Pancreas (tissue), 10 donors: ENCODE data around the gene UTRN. TPM values are rescaled to one million over a fixed set of nuclear protein-coding genes. Genes with fewer than 3 reads are reported as not detected.

ENCODE experiments used
- ATAC-seq, 4 donors: fragments of 200-7000 bp; cut with Tn5 transposase; one replicate each; pipeline versions ENCODE4 v1.8.0 to v1.9.1; 2020; ENCODE audit warnings: mild to moderate bottlenecking in 4 of 4, moderate library complexity in 4 of 4
- DNase-seq, 6 donors: peaks; one replicate each; pipeline ENCODE4 v3.0.0-alpha.2; 2020
- FAIRE-seq: peaks from 2 replicates; lab custom pipeline; 2012; peaks lifted over from hg19 to GRCh38; lab: Jason Lieb, UNC
- H3K27ac ChIP-seq, 4 donors: fragments of 200-600 bp; sonication (generic); 1 replicate in 3 of 4; 2 replicates in 1 of 4; pipeline versions ENCODE4 v1.5.0 to v1.8.0; 2020
- H3K27me3 ChIP-seq, 4 donors: fragments of 200-600 bp; one replicate each; pipeline ENCODE4 v1.8.0; 2021
- H3K36me3 ChIP-seq, 3 donors: fragments of 200-600 bp; sonication (generic) in 1 of 3; one replicate each; pipeline versions ENCODE4 v1.5.0 to v1.8.0; 2020 to 2021
- H3K4me1 ChIP-seq, 3 donors: fragments of 200-600 bp; one replicate each; pipeline ENCODE4 v1.8.0; 2021
- H3K4me3 ChIP-seq, 4 donors: fragments of 200-600 bp; sonication (generic) in 2 of 4; one replicate each; pipeline versions ENCODE4 v1.5.0 to v1.8.0; 2020 to 2021
- H3K9me3 ChIP-seq, 4 donors: fragments of 200-600 bp; one replicate each; pipeline ENCODE4 v1.8.0; 2021
- WGBS, 2 donors: extraction: QIAGEN DNeasy Blood & Tissue Kit; methylation state at CpG; one replicate each; pipeline ENCODE4 v1.1.7; 2013; 5-methylcytosine and 5-hydroxymethylcytosine counted together
- intact Hi-C, 3 donors: fragments of 100-400 bp; cut with DNase I; formaldehyde crosslinking; loops; one replicate each; pipeline versions ENCODE4 v1.11.1 to v1.14.2; 2022
- polyA plus RNA-seq, 2 donors: library from polyadenylated mRNA; stranded (reverse); fragments of 200-250 nt; gene quantifications; one replicate each; pipeline ENCODE4 v1.2.3, GENCODE V29; 2013
- total RNA-seq, 6 donors: library from RNA; stranded (reverse); fragmentation: NEBNext Ultra II Directional in 4 of 6; extraction: Animal tissue kit (Norgen Biotek cat#: 25700) in 4 of 6; gene quantifications; one replicate each; pipeline versions ENCODE4 v1.2.1 to v1.2.4, GENCODE V29; 2021 to 2023
- TF ChIP-seq, protein P1 (sequence below), 4 donors: fragments of 200-600 bp; sonication (generic) in 3 of 4; IDR thresholded peaks; one replicate each; pipeline versions ENCODE4 v1.5.0 to v1.8.0; 2021; ENCODE audit warnings: antibody characterized with exemption in 4 of 4
- donor health status: healthy with polysubstance abuse.
- donor health status: DM: no; HTN: no; CAD: no; lungs with moderate emphysema.
- donor health status: DM: no; HTN: no; CAD: no.
- donor health status: control.
- donor health status: control.
- donor health status: Bipolar disorder and iron deficiency.
- donor health status: DM: yes; HTN: yes; CAD: no.
- donor health status: DM: no; HTN: no; CAD: no.
- donor health status: DM: no; HTN: no; CAD: no.
- donor health status: DM: yes; HTN: yes; CAD: no.

The UTRN gene
- total and polyA plus RNA-seq, 8 donors: 10.0 to 116 (median 82.9) TPM

DNA sequence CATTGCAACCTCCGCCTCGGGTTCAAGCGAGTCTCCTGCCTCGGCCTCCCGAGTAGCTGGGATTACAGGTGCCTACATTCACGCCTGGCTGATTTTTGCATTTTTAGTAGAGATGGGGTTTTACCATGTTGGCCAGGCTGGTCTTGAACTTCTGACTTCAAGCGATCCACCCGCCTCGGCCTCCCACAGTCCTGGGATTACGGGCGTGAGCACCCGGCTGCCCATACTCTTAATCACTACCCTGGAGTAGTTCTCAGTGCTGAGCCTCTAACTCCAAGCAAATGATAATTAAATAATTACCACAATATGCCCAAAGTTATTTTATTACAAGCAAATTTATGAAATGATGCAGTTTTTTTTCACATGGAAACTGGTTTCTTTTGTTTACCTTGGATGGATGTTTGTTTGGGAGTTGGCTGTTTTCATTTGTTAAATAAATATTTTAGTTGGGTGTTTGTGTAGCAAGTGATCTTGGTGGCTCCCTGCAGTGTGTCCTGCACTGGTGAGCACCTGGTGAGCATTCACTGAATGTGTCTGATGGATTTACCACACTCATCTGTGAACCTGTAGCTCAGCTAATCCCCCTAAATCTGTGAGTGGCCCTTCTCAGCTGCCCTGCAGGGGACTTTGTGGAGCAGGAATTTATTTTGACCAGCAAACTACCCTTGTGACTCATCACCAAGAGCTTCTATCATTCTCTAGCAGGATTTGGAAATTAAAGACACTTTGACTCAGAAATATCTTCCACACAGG is 36.9 kb downstream of the UTRN start:
- TF ChIP-seq, protein P1, sequence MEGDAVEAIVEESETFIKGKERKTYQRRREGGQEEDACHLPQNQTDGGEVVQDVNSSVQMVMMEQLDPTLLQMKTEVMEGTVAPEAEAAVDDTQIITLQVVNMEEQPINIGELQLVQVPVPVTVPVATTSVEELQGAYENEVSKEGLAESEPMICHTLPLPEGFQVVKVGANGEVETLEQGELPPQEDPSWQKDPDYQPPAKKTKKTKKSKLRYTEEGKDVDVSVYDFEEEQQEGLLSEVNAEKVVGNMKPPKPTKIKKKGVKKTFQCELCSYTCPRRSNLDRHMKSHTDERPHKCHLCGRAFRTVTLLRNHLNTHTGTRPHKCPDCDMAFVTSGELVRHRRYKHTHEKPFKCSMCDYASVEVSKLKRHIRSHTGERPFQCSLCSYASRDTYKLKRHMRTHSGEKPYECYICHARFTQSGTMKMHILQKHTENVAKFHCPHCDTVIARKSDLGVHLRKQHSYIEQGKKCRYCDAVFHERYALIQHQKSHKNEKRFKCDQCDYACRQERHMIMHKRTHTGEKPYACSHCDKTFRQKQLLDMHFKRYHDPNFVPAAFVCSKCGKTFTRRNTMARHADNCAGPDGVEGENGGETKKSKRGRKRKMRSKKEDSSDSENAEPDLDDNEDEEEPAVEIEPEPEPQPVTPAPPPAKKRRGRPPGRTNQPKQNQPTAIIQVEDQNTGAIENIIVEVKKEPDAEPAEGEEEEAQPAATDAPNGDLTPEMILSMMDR (IDR thresholded peaks at IDR 0.05): no peak
- ATAC-seq (peak; percentile 15 to 75 (median 63)), FAIRE-seq (no peak), DNase-seq (no peak)
- Histone ChIP-seq H3K27ac (no peak overlapping the region), H3K27me3 (no peaks in the 10 kb centered on the region), H3K4me3 (no peak overlapping the region), H3K9me3 (no peaks in the 10 kb centered on the region), H3K36me3 (no peaks in the 10 kb centered on the region), H3K4me1 (peaks cover 8 to 40% (median 25%) of the 10 kb centered on the region in 3 donors)
- intact Hi-C loops: no loop called here
- 87 to 93% methylated on average over 12 of the region's 12 CpGs for WGBS, 2 donors

DNA sequence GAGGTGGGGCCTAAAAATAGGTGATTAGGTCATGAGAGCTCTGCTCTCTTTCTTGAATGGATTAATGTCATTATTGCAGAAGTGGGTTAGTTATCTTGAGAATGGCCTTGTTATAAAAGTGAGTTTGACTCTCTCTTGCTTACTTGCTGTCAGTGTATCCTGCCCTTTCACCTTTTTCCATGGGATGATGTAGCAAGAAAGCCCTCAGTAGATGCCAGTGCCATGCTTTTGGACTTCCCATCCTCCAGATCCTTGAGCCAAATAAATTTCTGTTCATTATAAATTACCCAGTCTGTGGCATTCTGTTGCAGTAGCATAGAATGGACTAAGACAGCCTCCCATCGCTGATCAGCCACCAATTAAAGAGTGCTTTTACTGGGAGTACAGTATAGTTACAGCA is 40.1 kb downstream of the UTRN start:
- TF ChIP-seq, protein P1 (IDR thresholded peaks at IDR 0.05): no peak
- no peaks in the 10 kb centered on the region for H3K36me3 ChIP-seq
- H3K4me1 ChIP-seq: peaks cover 5 to 34% (median 25%) of the 10 kb centered on the region in 3 donors
- no peak overlapping the region for H3K4me3 ChIP-seq
- no peaks in the 10 kb centered on the region for H3K9me3 ChIP-seq
- intact Hi-C loops: no loop called here
- no peak for ATAC-seq
- DNase-seq: no peak
- FAIRE-seq: no peak
- H3K27ac ChIP-seq: no peak overlapping the region
- H3K27me3 ChIP-seq: no peaks in the 10 kb centered on the region
- WGBS, 2 donors: 97% methylated on average over 1 of the region's 1 CpG

DNA sequence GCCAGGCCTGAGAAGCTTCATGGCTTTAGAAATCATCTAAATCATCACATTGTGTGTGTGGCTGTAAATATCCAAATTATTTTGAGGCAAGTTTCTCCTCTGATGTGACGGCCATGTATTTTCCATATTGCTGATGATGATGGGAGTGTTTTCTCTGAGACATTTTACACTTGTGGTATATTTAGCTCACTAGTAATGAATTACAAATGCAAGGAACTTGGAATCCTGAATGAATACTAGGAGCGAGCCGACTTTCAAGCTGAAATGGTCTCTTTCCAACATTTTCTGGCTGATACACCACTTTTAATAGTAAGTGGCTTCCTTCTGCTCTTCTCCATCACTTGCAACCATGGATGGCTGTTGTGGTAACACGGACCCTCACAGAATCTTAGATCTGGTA is 41.3 kb downstream of the UTRN start:
- ATAC-seq (no peak), FAIRE-seq (no peak)

DNA sequence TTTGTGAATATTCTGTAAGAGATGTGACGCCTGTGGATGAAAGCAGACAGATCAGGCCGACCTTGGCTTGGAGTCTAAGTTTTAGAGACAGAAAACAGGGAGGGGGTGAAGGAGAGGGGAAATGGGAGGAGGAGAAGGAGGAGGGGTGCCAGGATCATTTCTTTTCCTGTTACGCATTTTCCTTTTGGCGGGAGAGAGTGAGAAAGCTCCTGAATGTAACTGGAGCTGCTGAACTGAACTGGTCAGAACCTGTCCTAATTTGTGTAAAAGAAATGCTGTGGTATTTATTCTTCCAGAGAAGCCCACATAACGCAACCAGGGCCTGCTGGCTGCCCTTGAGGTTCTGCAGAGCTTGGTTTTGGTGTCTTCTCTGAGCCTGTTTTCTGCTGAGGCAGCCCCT is 41.9 kb downstream of the UTRN start:
- Histone ChIP-seq H3K4me1 (peaks cover 5 to 27% (median 26%) of the 10 kb centered on the region in 3 donors), H3K4me3 (no peak overlapping the region), H3K27ac (peak overlapping the region in 1 of 4 donors; percentile 30), H3K9me3 (no peaks in the 10 kb centered on the region), H3K36me3 (no peaks in the 10 kb centered on the region), H3K27me3 (no peaks in the 10 kb centered on the region)
- TF ChIP-seq, protein P1 (IDR thresholded peaks at IDR 0.05): no peak
- FAIRE-seq (no peak), DNase-seq (no peak), ATAC-seq (peak in 3 of 4 donors; percentile 9 to 34 (median 23))
- intact Hi-C loops: no loop called here
- WGBS, 2 donors: 63 to 64% methylated on average over 5 of the region's 5 CpGs

More for the DNA sequence above, 41.3 kb downstream of the UTRN start:
- WGBS, 2 donors: 90 to 91% methylated on average over 4 of the region's 4 CpGs
- H3K27ac ChIP-seq: no peak overlapping the region
- no peak overlapping the region for H3K4me3 ChIP-seq
- peaks cover 5 to 27% (median 26%) of the 10 kb centered on the region in 3 donors for H3K4me1 ChIP-seq
- H3K27me3 ChIP-seq: no peaks in the 10 kb centered on the region
- intact Hi-C loops: no loop called here
- no peaks in the 10 kb centered on the region for H3K36me3 ChIP-seq
- TF ChIP-seq, protein P1 (IDR thresholded peaks at IDR 0.05): no peak
- no peak for DNase-seq
- H3K9me3 ChIP-seq: no peaks in the 10 kb centered on the region
